Measurements from ENCODE around the gene PSMD1. TPM values are rescaled to one million over a fixed set of nuclear protein-coding genes. Genes with fewer than 3 reads are reported as not detected.
"Not testable (repeated sequence)": the region's sequence is repeated elsewhere in the genome, so short reads cannot be mapped to it uniquely, and the experiment has no call there.

Gene PSMD1
- 128 and 142 TPM in 2 replicates for total RNA-seq

- DNase-seq (ENCODE audit: low read depth in 2 of 2), result peak; percentile 91 to 94
Measured at GRCh38 chr2:231056453-231057416, at the start of gene PSMD1. TSS of gene PSMD1 (plus strand) at chr2:231056867. CDS start at chr2:231057026, 159 bp downstream.

DNA sequence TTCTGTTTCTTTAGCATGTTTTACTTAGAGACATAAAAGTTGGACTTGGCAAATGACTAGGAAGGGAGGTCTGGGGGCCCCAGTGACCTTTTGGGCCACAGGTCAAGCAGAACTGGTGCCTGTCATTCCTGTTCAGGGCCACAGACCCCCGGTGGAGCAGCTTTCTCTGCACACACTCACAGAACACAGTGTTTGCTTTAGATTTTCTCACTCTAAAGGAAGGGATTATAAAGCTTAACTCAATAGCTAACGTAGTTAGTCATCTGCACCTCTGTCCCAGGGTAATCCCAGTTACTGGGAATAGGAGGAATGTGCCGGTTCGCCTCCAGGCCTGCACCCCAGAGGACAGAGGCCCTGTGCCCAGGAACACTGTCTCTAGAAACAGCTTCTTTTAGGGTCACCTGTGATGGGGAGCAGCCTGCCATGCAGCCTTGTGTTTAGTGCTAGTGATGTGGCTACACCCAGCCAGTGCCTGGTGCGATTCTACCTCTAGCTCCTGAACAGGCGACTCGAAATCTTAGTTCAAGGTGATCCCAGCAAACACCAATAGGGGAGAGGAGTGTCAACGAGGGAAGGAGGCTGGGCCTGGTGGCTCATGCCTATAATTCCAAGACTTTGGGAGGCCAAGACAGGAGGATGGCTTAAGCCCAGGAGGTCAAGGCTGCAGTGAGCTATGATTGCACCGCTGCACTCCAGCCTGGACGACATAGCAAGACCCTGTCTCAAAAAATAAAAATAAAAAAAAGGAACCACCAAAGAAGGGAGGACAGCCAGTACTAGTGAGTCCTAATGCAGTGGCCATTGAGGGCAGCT, 49.2 kb upstream of the PSMD1 start:
- no peak for DNase-seq (ENCODE audit: low read depth in 2 of 2)

DNA sequence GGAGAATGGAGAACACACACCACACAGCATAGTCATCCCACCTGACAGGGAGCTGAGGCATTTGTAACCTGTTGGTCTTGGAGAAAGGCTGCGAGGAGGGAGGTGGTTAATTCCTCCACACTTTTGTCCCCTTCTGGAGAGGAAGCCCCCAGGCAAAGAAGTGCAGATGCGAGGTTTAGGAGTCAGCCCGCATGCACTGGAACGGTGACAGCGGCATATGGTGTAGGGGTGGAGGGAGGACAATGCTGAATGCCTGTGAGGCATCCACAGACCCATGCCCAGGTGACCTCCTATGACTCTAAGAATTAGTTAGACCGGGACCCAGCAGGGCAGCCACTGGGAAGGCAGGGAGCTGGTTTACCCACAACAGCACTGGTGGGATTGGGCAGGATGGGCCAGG, 48.5 kb upstream of the PSMD1 start:
- no peak for DNase-seq (ENCODE audit: low read depth in 2 of 2)

GRCh38 chr2:231009236-231009919, 47.3 kb upstream of the PSMD1 start:
- no peak for DNase-seq (ENCODE audit: low read depth in 2 of 2)

GRCh38 chr2:231010201-231010730, 46.4 kb upstream of the PSMD1 start:
- no peak for DNase-seq (ENCODE audit: low read depth in 2 of 2)

- DNase-seq (ENCODE audit: low read depth in 2 of 2), result no peak
Measured at GRCh38 chr2:231011526-231011925, 45.1 kb upstream of the PSMD1 start.

- no peak for DNase-seq (ENCODE audit: low read depth in 2 of 2)
Measured at GRCh38 chr2:231012463-231012862, 44.2 kb upstream of the PSMD1 start.

GRCh38 chr2:231013820-231014219, 42.8 kb upstream of the PSMD1 start:
- DNase-seq (ENCODE audit: low read depth in 2 of 2), result no peak

GRCh38 chr2:231015478-231015877, 41.2 kb upstream of the PSMD1 start:
- DNase-seq (ENCODE audit: low read depth in 2 of 2), result no peak

- no peak for DNase-seq (ENCODE audit: low read depth in 2 of 2)
Measured at GRCh38 chr2:231015926-231016325, 40.7 kb upstream of the PSMD1 start.

DNA sequence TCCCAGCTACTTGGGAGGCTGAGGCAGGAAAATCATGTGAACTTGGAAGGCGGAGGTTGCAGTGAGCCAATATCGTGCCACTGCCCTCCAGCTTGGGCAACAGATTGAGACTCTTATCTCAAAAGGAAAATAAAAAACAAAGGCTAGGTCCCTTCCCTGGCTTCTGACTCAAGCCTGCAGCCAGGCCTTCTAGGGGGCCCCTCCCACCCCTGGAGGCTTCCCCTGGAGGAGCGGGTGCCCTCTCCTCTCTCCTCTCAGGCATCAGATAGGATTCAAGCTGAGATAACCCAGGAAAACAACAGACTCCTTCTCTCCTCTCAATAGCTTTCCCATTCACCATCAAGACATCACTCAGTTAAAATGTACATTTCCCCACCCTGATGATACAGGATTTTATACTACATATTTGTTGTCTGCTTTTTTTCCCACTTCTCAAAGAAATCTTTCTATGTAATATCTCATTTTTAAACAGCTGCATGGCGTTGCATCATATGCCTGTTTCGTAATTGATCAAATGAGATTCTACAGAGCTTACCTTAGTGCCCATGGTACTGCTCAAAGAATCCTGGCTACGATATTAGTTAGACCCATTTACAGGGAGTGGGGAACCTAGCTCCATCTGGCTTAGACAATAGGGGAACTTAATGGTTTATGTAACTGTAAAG, 40.0 kb upstream of the PSMD1 start:
- no peak for DNase-seq (ENCODE audit: low read depth in 2 of 2)

GRCh38 chr2:231017231-231017598, 39.5 kb upstream of the PSMD1 start:
- no peak for DNase-seq (ENCODE audit: low read depth in 2 of 2)

GRCh38 chr2:231018184-231018583, 38.5 kb upstream of the PSMD1 start:
- DNase-seq (ENCODE audit: low read depth in 2 of 2), result no peak

DNA sequence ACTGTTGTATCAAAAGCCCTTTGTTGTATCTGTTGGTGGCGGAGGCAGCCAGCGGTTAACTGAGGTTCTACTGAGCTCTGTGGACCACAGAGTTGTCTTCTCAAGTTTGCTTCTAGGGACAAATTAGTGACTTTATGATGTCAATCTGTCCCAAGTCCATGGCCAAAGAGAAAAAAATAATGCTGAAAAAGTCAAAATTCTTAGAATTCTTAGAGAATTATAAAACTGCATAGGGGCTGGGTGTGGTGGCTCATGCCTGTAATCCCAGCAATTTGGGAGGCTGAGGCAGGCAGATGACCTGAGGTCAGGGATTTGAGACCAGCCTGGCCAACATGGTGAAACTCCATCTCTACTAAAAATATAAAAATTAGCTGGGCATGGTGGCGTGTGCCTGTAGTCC, 31.6 kb upstream of the PSMD1 start:
- DNase-seq (ENCODE audit: low read depth in 2 of 2), result not testable (repeated sequence)

- DNase-seq (ENCODE audit: low read depth in 2 of 2), result no peak
Measured at GRCh38 chr2:231028889-231029288, 27.8 kb upstream of the PSMD1 start.

DNA sequence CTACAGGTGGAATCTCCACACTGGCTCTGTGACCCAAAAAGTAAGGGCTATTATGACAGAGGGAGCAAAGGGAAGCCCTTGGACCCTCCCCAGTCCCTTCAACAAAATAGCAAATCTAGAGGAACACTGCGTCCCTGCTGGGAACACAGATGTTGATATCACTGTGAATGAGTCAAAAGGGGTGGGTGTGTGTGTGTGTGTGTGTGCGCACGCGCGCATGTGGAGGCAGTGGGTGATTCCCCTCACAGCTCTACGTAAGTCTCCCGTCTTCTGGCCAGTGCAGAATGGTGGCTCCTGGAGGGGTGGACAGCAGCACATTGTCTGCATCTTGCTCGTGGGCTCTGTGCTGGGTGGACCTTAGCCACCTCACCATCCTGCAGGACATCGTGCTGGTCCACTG, 27.1 kb upstream of the PSMD1 start:
- no peak for DNase-seq (ENCODE audit: low read depth in 2 of 2)

- no peak for DNase-seq (ENCODE audit: low read depth in 2 of 2)
Measured at GRCh38 chr2:231030725-231031124, 25.9 kb upstream of the PSMD1 start.

GRCh38 chr2:231032575-231033140, 24.0 kb upstream of the PSMD1 start:
- no peak for DNase-seq (ENCODE audit: low read depth in 2 of 2)

- DNase-seq (ENCODE audit: low read depth in 2 of 2), result no peak
Measured at GRCh38 chr2:231033147-231034132, 23.2 kb upstream of the PSMD1 start.

Data from dermis microvascular lymphatic vessel endothelial cell (primary cell).